ENCODE data around the gene GPR17. TPM values are rescaled to one million over a fixed set of nuclear protein-coding genes. Genes with fewer than 3 reads are reported as not detected.

Gene GPR17
- total RNA-seq, 1 donor from 2014 or later = 6.4 TPM

GRCh38 chr2:127700527-127701192 lies 54.7 kb downstream of the GPR17 start:
- H3K36me3 Mint-ChIP-seq (ENCODE audit: low read depth) = peaks cover 10% of the 10 kb centered on the region
- peaks cover 35% of the 10 kb centered on the region for H3K4me1 Mint-ChIP-seq
- peak overlapping the region; percentile 97 for H3K4me3 Mint-ChIP-seq
- peak; percentile 17 for TF ChIP-seq CTCF (conservative IDR thresholded peaks at IDR 0.05)
- no peak for DNase-seq (ENCODE audit: low read depth, low spot score)
- no peaks in the 10 kb centered on the region for H3K9me3 Mint-ChIP-seq
- peak overlapping the region; percentile 99 for H3K27ac Mint-ChIP-seq (ENCODE audit: unreplicated experiment)
- no peaks in the 10 kb centered on the region for H3K27me3 Mint-ChIP-seq (ENCODE audit: low read depth)

GRCh38 chr2:127701193-127701650 lies 55.3 kb downstream of the GPR17 start, which contains the start of gene SFT2D3:
TSS of gene SFT2D3 (plus strand) at chr2:127701497. CDS start at chr2:127701529, 32 bp downstream.
- Mint-ChIP-seq H3K36me3 (ENCODE audit: low read depth) (peaks cover 10% of the 10 kb centered on the region), H3K9me3 (no peaks in the 10 kb centered on the region), H3K4me3 (peak within 1 kb of the TSS; percentile 97), H3K4me1 (peaks cover 35% of the 10 kb centered on the region), H3K27me3 (ENCODE audit: low read depth) (no peaks in the 10 kb centered on the region), H3K27ac (ENCODE audit: unreplicated experiment) (peak within 1 kb of the TSS; percentile 99)
- peak; percentile 80 for DNase-seq (ENCODE audit: low read depth, low spot score)
- no peak for TF ChIP-seq CTCF (conservative IDR thresholded peaks at IDR 0.05)

GRCh38 chr2:127701651-127702394 lies 55.9 kb downstream of the GPR17 start:
- no peaks in the 10 kb centered on the region for H3K27me3 Mint-ChIP-seq (ENCODE audit: low read depth)
- peak; percentile 41 for TF ChIP-seq CTCF (conservative IDR thresholded peaks at IDR 0.05)
- no peaks in the 10 kb centered on the region for H3K9me3 Mint-ChIP-seq
- peaks cover 38% of the 10 kb centered on the region for H3K4me1 Mint-ChIP-seq
- peak overlapping the region; percentile 83 for H3K27ac Mint-ChIP-seq (ENCODE audit: unreplicated experiment)
- peak; percentile 66 for DNase-seq (ENCODE audit: low read depth, low spot score)
- H3K36me3 Mint-ChIP-seq (ENCODE audit: low read depth) = peaks cover 13% of the 10 kb centered on the region
- peak overlapping the region; percentile 97 for H3K4me3 Mint-ChIP-seq

Other genes with a start within 250 kb of the GPR17 start
- gene PROC, start 227.7 kb upstream of the GPR17 start, total RNA-seq = not detected in 2 replicates
- gene IWS1, start 119.7 kb upstream of the GPR17 start, total RNA-seq = 59.4 and 63.0 TPM in 2 replicates
- 0.28 TPM in 1 of 2 replicates, not detected in the other for gene MYO7B, start 110.5 kb upstream of the GPR17 start, total RNA-seq
- gene LIMS2, start 29.4 kb downstream of the GPR17 start, total RNA-seq = 7.6 and 8.8 TPM in 2 replicates
- gene SFT2D3, start 55.3 kb downstream of the GPR17 start, total RNA-seq = 18.8 TPM in 2 replicates
- gene WDR33, start 165.0 kb downstream of the GPR17 start, total RNA-seq = 72.4 and 80.5 TPM in 2 replicates
- gene POLR2D, start 212.0 kb downstream of the GPR17 start, total RNA-seq = 83.1 and 84.5 TPM in 2 replicates
- gene AMMECR1L, start 239.8 kb downstream of the GPR17 start, total RNA-seq = 25.3 and 27.0 TPM in 2 replicates